Effector memory CD4-positive, alpha-beta T cell (primary cell): Measurements from ENCODE around the gene RCL1.

Experiments used
- DNase-seq, 3 donors: peaks; one replicate each; pipeline ENCODE4 v3.0.0-alpha.2; 2020
- H3K27ac ChIP-seq: 2 replicates; pipeline ENCODE4 v1.7.0; 2013; ENCODE audit warnings: mild to moderate bottlenecking, low read length, moderate library complexity; ENCODE audit not compliant: insufficient read depth, poor library complexity, severe bottlenecking
- H3K27me3 ChIP-seq: replicated peaks from 2 replicates; pipeline ENCODE4 v1.7.0; 2013; ENCODE audit warnings: mild to moderate bottlenecking, low read length; ENCODE audit not compliant: insufficient read depth, control insufficient read depth, poor library complexity, severe bottlenecking
- H3K36me3 ChIP-seq: 2 replicates; pipeline ENCODE4 v1.7.0; 2013; ENCODE audit warnings: mild to moderate bottlenecking, low read length, moderate library complexity; ENCODE audit not compliant: control insufficient read depth, insufficient read depth
- H3K4me1 ChIP-seq: 2 replicates; pipeline ENCODE4 v1.7.0; 2013; ENCODE audit warnings: low read length, mild to moderate bottlenecking; ENCODE audit not compliant: control insufficient read depth, insufficient read depth, poor library complexity, severe bottlenecking
- H3K4me3 ChIP-seq: 2 replicates; pipeline ENCODE4 v1.7.0; 2013; ENCODE audit warnings: low read length, low read depth, mild to moderate bottlenecking; ENCODE audit not compliant: insufficient read depth, poor library complexity, severe bottlenecking
- H3K9me3 ChIP-seq: 2 replicates; pipeline ENCODE4 v1.7.0; 2013; ENCODE audit warnings: mild to moderate bottlenecking, low read length, moderate library complexity; ENCODE audit not compliant: control insufficient read depth

Gene RCL1

DNA sequence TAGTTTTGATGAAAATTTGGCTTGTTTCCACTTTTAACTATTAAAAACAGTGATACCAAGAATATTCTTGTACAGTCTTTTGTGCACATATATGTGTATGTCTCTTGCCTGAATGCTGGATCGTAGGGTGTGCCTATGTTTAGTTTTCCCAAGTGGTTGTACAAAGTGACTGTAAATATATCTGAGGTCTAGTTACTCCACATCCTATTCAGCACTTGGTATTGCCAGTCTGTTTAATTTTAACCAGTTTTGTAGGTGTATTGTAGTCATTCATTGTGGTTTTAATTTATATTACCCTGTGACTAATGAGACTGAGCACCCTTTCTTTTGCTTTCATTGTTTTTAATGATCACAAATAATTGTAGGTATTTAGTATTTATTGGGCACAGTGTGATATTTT lies 17.8 kb downstream of the RCL1 start:
- no peaks in the 10 kb centered on the region for H3K4me1 ChIP-seq

GRCh38 chr9:4811824-4812223 lies 19.1 kb downstream of the RCL1 start:
- Histone ChIP-seq H3K9me3 (no peaks in the 10 kb centered on the region), H3K36me3 (no peaks in the 10 kb centered on the region), H3K27ac (no peak overlapping the region), H3K4me3 (no peak overlapping the region), H3K4me1 (no peaks in the 10 kb centered on the region), H3K27me3 (no peaks in the 10 kb centered on the region)
- DNase-seq, result no peak

More for the DNA sequence above, 17.8 kb downstream of the RCL1 start:
- H3K4me3 ChIP-seq, result no peak overlapping the region
- DNase-seq, result no peak
- H3K36me3 ChIP-seq, result no peaks in the 10 kb centered on the region
- no peaks in the 10 kb centered on the region for H3K27me3 ChIP-seq
- no peaks in the 10 kb centered on the region for H3K9me3 ChIP-seq
- no peak overlapping the region for H3K27ac ChIP-seq

- no peak overlapping the region for H3K4me3 ChIP-seq
Observed at GRCh38 chr9:4812858-4813257, 20.1 kb downstream of the RCL1 start.

GRCh38 chr9:4814913-4815312 lies 22.2 kb downstream of the RCL1 start:
- no peak overlapping the region for H3K4me3 ChIP-seq
- H3K9me3 ChIP-seq, result no peaks in the 10 kb centered on the region
- H3K36me3 ChIP-seq, result no peaks in the 10 kb centered on the region

More at GRCh38 chr9:4812858-4813257, 20.1 kb downstream of the RCL1 start:
- Histone ChIP-seq H3K27ac (no peak overlapping the region), H3K4me1 (no peaks in the 10 kb centered on the region), H3K9me3 (no peaks in the 10 kb centered on the region), H3K27me3 (no peaks in the 10 kb centered on the region), H3K36me3 (no peaks in the 10 kb centered on the region)
- no peak for DNase-seq

DNA sequence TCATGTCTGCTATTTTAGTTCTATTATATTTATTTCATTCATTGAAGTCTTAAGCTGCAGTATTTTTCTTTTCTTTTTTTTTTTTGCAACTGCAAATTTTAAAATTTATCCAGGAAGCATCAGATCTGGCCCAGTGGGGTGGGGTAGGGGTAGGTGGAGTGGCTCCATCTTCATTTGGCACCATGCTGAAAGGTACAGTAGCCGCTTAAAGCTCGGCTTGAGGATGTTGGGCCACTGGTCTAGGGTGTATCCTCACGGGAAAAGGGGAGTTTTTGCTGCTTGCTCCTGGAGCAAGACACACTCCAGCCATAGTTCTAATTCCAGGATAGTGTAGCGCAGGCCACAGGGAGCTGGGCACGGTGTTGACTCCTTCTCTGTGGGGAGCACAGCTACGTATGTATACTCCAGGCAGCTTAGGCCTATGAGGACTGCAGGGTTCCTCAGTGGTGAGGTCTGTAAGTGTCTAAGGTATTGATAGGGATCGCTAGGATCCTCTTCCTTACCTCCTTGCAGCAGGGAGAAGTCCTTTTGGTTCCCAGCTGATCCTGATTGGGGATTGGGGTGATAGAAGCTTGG lies 22.7 kb downstream of the RCL1 start:
- no peaks in the 10 kb centered on the region for H3K36me3 ChIP-seq
- H3K9me3 ChIP-seq, result no peaks in the 10 kb centered on the region
- no peak for DNase-seq
- H3K27me3 ChIP-seq, result no peaks in the 10 kb centered on the region
- no peak overlapping the region for H3K27ac ChIP-seq
- no peaks in the 10 kb centered on the region for H3K4me1 ChIP-seq
- no peak overlapping the region for H3K4me3 ChIP-seq

More at GRCh38 chr9:4814913-4815312, 22.2 kb downstream of the RCL1 start:
- H3K27me3 ChIP-seq, result no peaks in the 10 kb centered on the region
- H3K4me1 ChIP-seq, result no peaks in the 10 kb centered on the region
- no peak for DNase-seq
- H3K27ac ChIP-seq, result no peak overlapping the region

DNA sequence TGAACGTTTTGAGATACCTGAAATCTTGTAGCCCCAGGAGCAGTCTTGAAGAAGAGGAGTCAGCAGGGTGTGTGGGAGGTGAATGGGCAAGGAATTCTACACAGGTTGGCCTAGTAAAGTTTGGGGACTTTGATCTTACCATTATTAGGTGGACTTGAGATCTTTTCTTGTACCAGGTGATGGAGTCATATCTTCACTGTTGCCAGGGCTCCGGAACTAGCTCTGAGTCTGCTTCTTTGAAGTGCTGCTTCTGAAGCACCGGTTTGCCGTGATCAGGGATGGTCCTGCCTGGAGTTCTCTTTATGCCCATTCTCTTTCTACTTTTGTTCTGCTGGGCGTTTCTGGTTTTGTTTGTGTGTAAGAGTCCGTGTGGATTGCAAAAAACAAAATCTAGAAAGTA lies 27.4 kb downstream of the RCL1 start:
- Histone ChIP-seq H3K4me3 (no peak overlapping the region), H3K27ac (no peak overlapping the region), H3K27me3 (no peaks in the 10 kb centered on the region), H3K36me3 (peaks cover 3% of the 10 kb centered on the region), H3K9me3 (no peaks in the 10 kb centered on the region), H3K4me1 (no peaks in the 10 kb centered on the region)
- DNase-seq, result no peak

- DNase-seq, result no peak
- no peak overlapping the region for H3K27ac ChIP-seq
Observed at GRCh38 chr9:4821133-4821532, 28.4 kb downstream of the RCL1 start.

DNA sequence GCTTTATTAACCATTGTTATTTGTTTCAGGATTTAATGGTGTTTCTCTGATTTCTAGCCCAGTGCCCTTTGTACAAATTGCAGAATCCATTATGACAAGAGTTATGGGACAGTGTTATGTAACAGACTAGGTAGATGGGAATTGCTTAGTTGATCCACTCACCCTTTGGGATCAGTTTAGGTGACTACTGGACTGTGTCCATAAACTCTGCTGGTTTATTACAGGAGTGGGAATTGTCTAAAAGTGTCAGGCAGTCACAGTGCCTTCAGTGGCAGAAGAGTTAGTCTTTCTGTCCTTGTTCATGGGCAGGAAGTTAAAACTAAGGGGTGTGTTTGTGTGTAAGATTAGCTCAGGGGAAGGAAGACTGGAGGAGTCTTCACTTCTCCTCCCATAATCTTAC lies 29.3 kb downstream of the RCL1 start:
- H3K36me3 ChIP-seq, result peaks cover 3% of the 10 kb centered on the region
- H3K9me3 ChIP-seq, result no peaks in the 10 kb centered on the region
- no peak for DNase-seq
- H3K4me3 ChIP-seq, result no peak overlapping the region
- H3K27ac ChIP-seq, result no peak overlapping the region
- H3K4me1 ChIP-seq, result no peaks in the 10 kb centered on the region
- H3K27me3 ChIP-seq, result no peaks in the 10 kb centered on the region

More at GRCh38 chr9:4821133-4821532, 28.4 kb downstream of the RCL1 start:
- Histone ChIP-seq H3K36me3 (peaks cover 3% of the 10 kb centered on the region), H3K9me3 (no peaks in the 10 kb centered on the region), H3K27me3 (no peaks in the 10 kb centered on the region), H3K4me1 (no peaks in the 10 kb centered on the region), H3K4me3 (no peak overlapping the region)

DNA sequence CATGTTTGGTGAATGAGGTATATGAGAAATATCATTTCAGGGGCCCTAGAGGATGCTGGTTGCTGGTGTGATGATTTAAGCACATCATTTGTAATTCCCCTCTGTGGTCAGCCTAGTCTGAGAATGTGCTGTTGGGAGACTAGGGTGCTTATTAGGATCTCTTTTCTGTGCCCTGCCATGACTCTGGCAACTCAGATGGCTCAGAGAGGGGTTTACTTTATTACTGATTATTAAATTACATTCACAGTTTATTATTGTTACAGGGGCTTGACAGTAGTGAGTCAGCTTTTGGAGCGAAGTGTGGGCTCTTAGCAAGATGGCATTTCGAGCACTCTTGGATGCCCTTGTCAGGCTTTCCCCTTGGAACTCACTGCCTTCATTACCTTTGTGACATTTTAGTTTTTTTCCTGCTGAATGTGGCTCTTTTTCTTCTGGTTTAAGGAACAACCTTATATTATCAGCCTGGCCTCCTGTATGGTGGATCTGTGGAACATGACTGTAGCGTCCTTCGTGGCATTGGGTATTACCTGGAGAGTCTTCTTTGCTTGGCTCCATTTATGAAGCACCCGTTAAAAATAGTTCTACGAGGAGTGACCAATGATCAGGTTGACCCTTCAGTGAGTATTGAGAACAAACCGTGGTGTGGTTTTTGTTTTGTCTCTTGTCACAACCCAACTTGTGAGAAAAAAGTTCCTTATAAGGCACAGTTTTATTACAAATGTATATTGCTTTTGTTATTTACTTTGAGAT lies 33.8 kb downstream of the RCL1 start:
- H3K27ac ChIP-seq, result no peak overlapping the region
- H3K27me3 ChIP-seq, result no peaks in the 10 kb centered on the region
- H3K4me3 ChIP-seq, result no peak overlapping the region
- peaks cover 3% of the 10 kb centered on the region for H3K36me3 ChIP-seq
- DNase-seq, result no peak
- H3K4me1 ChIP-seq, result no peaks in the 10 kb centered on the region
- no peaks in the 10 kb centered on the region for H3K9me3 ChIP-seq

DNA sequence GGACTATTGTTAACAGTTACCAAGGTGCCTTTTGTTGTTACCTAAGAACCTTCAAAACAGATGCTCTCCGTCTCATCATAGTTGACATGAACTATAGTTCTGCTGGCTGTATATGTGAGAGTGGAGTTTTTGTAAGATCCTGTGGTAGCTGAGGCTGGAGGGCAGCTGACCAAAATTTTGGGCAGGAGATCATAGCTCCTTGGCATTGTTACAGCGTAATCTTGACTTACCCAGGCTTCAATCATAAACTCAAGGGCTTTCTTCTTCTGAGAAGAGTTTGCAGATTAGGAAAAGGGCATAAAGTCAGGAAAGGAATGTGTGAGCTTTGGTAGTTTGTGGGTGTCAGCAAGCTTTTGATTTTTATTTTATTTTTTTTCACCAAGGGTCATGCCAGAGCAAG lies 34.5 kb downstream of the RCL1 start:
- Histone ChIP-seq H3K9me3 (no peaks in the 10 kb centered on the region), H3K27ac (no peak overlapping the region), H3K4me3 (no peak overlapping the region), H3K4me1 (no peaks in the 10 kb centered on the region), H3K36me3 (peaks cover 3% of the 10 kb centered on the region), H3K27me3 (no peaks in the 10 kb centered on the region)
- no peak for DNase-seq
